Measurements from ENCODE around the gene JAK1.

JAK1 gene

GRCh38 chr1:64845831-64846425 lies 120.4 kb downstream of the JAK1 start:
- no peak for DNase-seq
- no peaks in the 10 kb centered on the region for H4K20me1 ChIP-seq (ENCODE audit: insufficient read depth, low read length)
- H3K9ac ChIP-seq (ENCODE audit: low read length) = no peak overlapping the region
- no peak overlapping the region for H3K4me3 ChIP-seq (ENCODE audit: low read length)
- H2AFZ ChIP-seq (ENCODE audit: low read length) = no peak overlapping the region
- H3F3A ChIP-seq (ENCODE audit: insufficient read depth, low read length) = 0 out of 2 replicates have a peak, but pooled peaks cover 2% of the 10 kb centered on the region
- no peaks in the 10 kb centered on the region for H3K9me2 ChIP-seq (replicated peaks; ENCODE audit: insufficient read depth, low read length)
- H3K27me3 ChIP-seq (replicated peaks; ENCODE audit: insufficient read depth, low read length) = no peaks in the 10 kb centered on the region
- no peaks in the 10 kb centered on the region; the same call in 1 of the 2 replicates for H3K36me3 ChIP-seq (replicated peaks; ENCODE audit: insufficient read depth, low read length)
- no peaks in the 10 kb centered on the region for H3K9me3 ChIP-seq (replicated peaks; ENCODE audit: insufficient read depth, low read length)
- no peaks in the 10 kb centered on the region for H3K79me2 ChIP-seq (ENCODE audit: low read length)
- H3K4me2 ChIP-seq (ENCODE audit: low read depth, low read length) = no peak overlapping the region
- TF ChIP-seq EZH2phosphoT487 (IDR thresholded peaks at IDR 0.05; ENCODE audit: low read length) (no peak), CTCF (IDR thresholded peaks at IDR 0.05; ENCODE audit: low read length) (no peak), EZH2 (optimal IDR thresholded peaks at IDR 0.05; ENCODE audit: low read depth, low read length) (no peak)
- H3K4me1 ChIP-seq (ENCODE audit: low read length) = 0 out of 2 replicates have a peak, but pooled peaks cover 6% of the 10 kb centered on the region
- H3K27ac ChIP-seq (ENCODE audit: low read length) = no peak overlapping the region

- H3K79me2 ChIP-seq (ENCODE audit: low read length) = no peaks in the 10 kb centered on the region
- TF ChIP-seq EZH2phosphoT487 (IDR thresholded peaks at IDR 0.05; ENCODE audit: low read length) = no peak
- TF ChIP-seq EZH2 (optimal IDR thresholded peaks at IDR 0.05; ENCODE audit: low read depth, low read length) = no peak
- no peak for TF ChIP-seq CTCF (IDR thresholded peaks at IDR 0.05; ENCODE audit: low read length)
- 0 out of 2 replicates have a peak, but pooled peaks cover 2% of the 10 kb centered on the region for H3F3A ChIP-seq (ENCODE audit: insufficient read depth, low read length)
Measured at GRCh38 chr1:64844609-64845008, 121.7 kb downstream of the JAK1 start.

GRCh38 chr1:64844175-64844574 lies 122.2 kb downstream of the JAK1 start:
- no peak overlapping the region for H3K9ac ChIP-seq (ENCODE audit: low read length)
- no peak for TF ChIP-seq CTCF (IDR thresholded peaks at IDR 0.05; ENCODE audit: low read length)
- no peak for TF ChIP-seq EZH2phosphoT487 (IDR thresholded peaks at IDR 0.05; ENCODE audit: low read length)
- no peak overlapping the region for H3K4me3 ChIP-seq (ENCODE audit: low read length)
- H3K9me2 ChIP-seq (replicated peaks; ENCODE audit: insufficient read depth, low read length) = no peaks in the 10 kb centered on the region
- H3K9me3 ChIP-seq (replicated peaks; ENCODE audit: insufficient read depth, low read length) = no peaks in the 10 kb centered on the region
- no peak overlapping the region for H3K4me2 ChIP-seq (ENCODE audit: low read depth, low read length)
- H4K20me1 ChIP-seq (ENCODE audit: insufficient read depth, low read length) = no peaks in the 10 kb centered on the region
- H3K27me3 ChIP-seq (replicated peaks; ENCODE audit: insufficient read depth, low read length) = no peaks in the 10 kb centered on the region
- 0 out of 2 replicates have a peak, but pooled peaks cover 2% of the 10 kb centered on the region for H3F3A ChIP-seq (ENCODE audit: insufficient read depth, low read length)
- no peak for DNase-seq
- H2AFZ ChIP-seq (ENCODE audit: low read length) = no peak overlapping the region
- H3K79me2 ChIP-seq (ENCODE audit: low read length) = no peaks in the 10 kb centered on the region
- no peak overlapping the region for H3K27ac ChIP-seq (ENCODE audit: low read length)
- H3K4me1 ChIP-seq (ENCODE audit: low read length) = peaks cover 6% of the 10 kb centered on the region; the same call in 1 of the 2 replicates
- no peaks in the 10 kb centered on the region; the same call in 1 of the 2 replicates for H3K36me3 ChIP-seq (replicated peaks; ENCODE audit: insufficient read depth, low read length)

More at GRCh38 chr1:64844609-64845008, 121.7 kb downstream of the JAK1 start:
- Histone ChIP-seq H3K9me2 (replicated peaks; ENCODE audit: insufficient read depth, low read length) (no peaks in the 10 kb centered on the region), H3K9me3 (replicated peaks; ENCODE audit: insufficient read depth, low read length) (no peaks in the 10 kb centered on the region), H2AFZ (ENCODE audit: low read length) (no peak overlapping the region), H4K20me1 (ENCODE audit: insufficient read depth, low read length) (no peaks in the 10 kb centered on the region), H3K4me3 (ENCODE audit: low read length) (no peak overlapping the region), H3K9ac (ENCODE audit: low read length) (no peak overlapping the region), H3K27ac (ENCODE audit: low read length) (no peak overlapping the region), H3K27me3 (replicated peaks; ENCODE audit: insufficient read depth, low read length) (no peaks in the 10 kb centered on the region), H3K4me2 (ENCODE audit: low read depth, low read length) (no peak overlapping the region), H3K4me1 (ENCODE audit: low read length) (0 out of 2 replicates have a peak, but pooled peaks cover 6% of the 10 kb centered on the region), H3K36me3 (replicated peaks; ENCODE audit: insufficient read depth, low read length) (no peaks in the 10 kb centered on the region; the same call in 1 of the 2 replicates)
- DNase-seq = no peak

Data from MM.1S (cell line).